ENCODE data around the gene BSX.

GRCh38 chr11:122954455-122954854 lies 27.2 kb downstream of the BSX start:
- TF ChIP-seq CTCF (conservative IDR thresholded peaks at IDR 0.05; ENCODE audit: low read depth, low read length) (no peak), EZH2 (IDR thresholded peaks at IDR 0.05; ENCODE audit: borderline replicate concordance, low read depth, low read length, poor library complexity, severe bottlenecking) (no peak)
